Endothelial cell of umbilical vein (primary cell): ENCODE results near the gene LMO4.

Source experiments
- CTCF ChIP-seq, 2 donors: IDR thresholded peaks; 1 replicate in 1 of 2; 2 replicates in 1 of 2; pipeline ENCODE4 v1.5.1; 2011; ENCODE audit warnings: low read length in 2 of 2, mild to moderate bottlenecking in 2 of 2, moderate library complexity in 2 of 2, control low read depth in 1 of 2, inconsistent platforms in 1 of 2, low read depth in 1 of 2; ENCODE audit not compliant: insufficient read depth in 1 of 2; ENCODE audit errors: extremely low read depth in 1 of 2
- EZH2 ChIP-seq: IDR thresholded peaks from 2 replicates; pipeline ENCODE4 v1.6.1; 2012; ENCODE audit warnings: borderline replicate concordance, low read depth, mild to moderate bottlenecking, moderate library complexity, low read length, inconsistent platforms; ENCODE audit not compliant: severe bottlenecking
- FOS ChIP-seq: IDR thresholded peaks from 2 replicates; pipeline ENCODE4 v1.6.1; 2011; ENCODE audit warnings: mild to moderate bottlenecking, low read length, moderate library complexity, borderline replicate concordance; ENCODE audit not compliant: insufficient read depth
- GATA2 ChIP-seq: IDR thresholded peaks from 2 replicates; pipeline ENCODE4 v1.7.0; 2011; ENCODE audit warnings: low read depth, mild to moderate bottlenecking, moderate library complexity, mixed read lengths, low read length; ENCODE audit not compliant: insufficient read length, insufficient read depth
- JUN ChIP-seq: IDR thresholded peaks from 2 replicates; pipeline ENCODE4 v1.6.1; 2011; ENCODE audit warnings: borderline replicate concordance, low read depth; ENCODE audit not compliant: insufficient read length, insufficient read depth
- MAX ChIP-seq: IDR thresholded peaks from 2 replicates; pipeline ENCODE4 v1.6.1; 2011; ENCODE audit not compliant: insufficient read depth, insufficient read length
- MYC ChIP-seq: IDR thresholded peaks from one replicate; pipeline ENCODE4 v1.6.1; 2011; ENCODE audit warnings: mild to moderate bottlenecking, low read depth, low read length
- POLR2A ChIP-seq: IDR thresholded peaks from 2 replicates; pipeline ENCODE4 v1.6.1; 2012; ENCODE audit warnings: low read depth, mild to moderate bottlenecking, control low read depth, low read length
- POLR2AphosphoS5 ChIP-seq: IDR thresholded peaks from 2 replicates; pipeline ENCODE4 v1.6.1; 2012; ENCODE audit warnings: low read depth, mild to moderate bottlenecking, control low read depth, low read length, moderate library complexity; ENCODE audit not compliant: insufficient read depth

- TF ChIP-seq POLR2A (no peak), EZH2 (no peak), CTCF (IDR thresholded peaks at IDR 0.05; ENCODE audit: extremely low read depth in 1 of 2, insufficient read depth in 1 of 2, low read depth in 1 of 2, low read length in 2 of 2) (no peak), POLR2AphosphoS5 (no peak), MYC (no peak), GATA2 (no peak), JUN (no peak), MAX (no peak), FOS (no peak)
Observed at GRCh38 chr1:87330885-87331364, 2.2 kb downstream of the LMO4 start.
